HUES6 (cell line): ENCODE data around the gene USP11.

Experiments
- H3K27ac ChIP-seq: 2 replicates; pipeline ENCODE4 v1.7.0; 2013; ENCODE audit warnings: low read depth, mild to moderate bottlenecking, low read length, inconsistent platforms
- H3K27me3 ChIP-seq: 2 replicates; pipeline ENCODE4 v1.6.1; 2013; ENCODE audit warnings: low read length; ENCODE audit not compliant: control insufficient read depth, insufficient read depth
- H3K36me3 ChIP-seq: 2 replicates; pipeline ENCODE4 v1.6.1; 2013; ENCODE audit warnings: low read length; ENCODE audit not compliant: control insufficient read depth, insufficient read depth
- H3K4me1 ChIP-seq: 2 replicates; pipeline ENCODE4 v1.6.1; 2013; ENCODE audit warnings: low read length; ENCODE audit not compliant: control insufficient read depth, insufficient read depth
- H3K4me3 ChIP-seq: 2 replicates; pipeline ENCODE4 v1.5.1; 2013; ENCODE audit warnings: low read depth, low read length
- H3K9ac ChIP-seq: one replicate; pipeline ENCODE4 v1.6.1; 2013; ENCODE audit warnings: mild to moderate bottlenecking, low read length
- H3K9me3 ChIP-seq: 2 replicates; pipeline ENCODE4 v1.6.1; 2013; ENCODE audit warnings: low read depth, low read length; ENCODE audit not compliant: control insufficient read depth, insufficient read depth

USP11 gene

GRCh38 chrX:47204970-47205369 lies 27.8 kb upstream of the USP11 start:
- no peaks in the 10 kb centered on the region for H3K9me3 ChIP-seq
- H3K27me3 ChIP-seq, result no peaks in the 10 kb centered on the region
- H3K9ac ChIP-seq, result no peak overlapping the region
- no peak overlapping the region for H3K27ac ChIP-seq
- no peaks in the 10 kb centered on the region for H3K4me1 ChIP-seq
- H3K36me3 ChIP-seq, result peaks cover 100% of the 10 kb centered on the region
- H3K4me3 ChIP-seq, result no peak overlapping the region

GRCh38 chrX:47206316-47206715 lies 26.5 kb upstream of the USP11 start:
- no peak overlapping the region for H3K9ac ChIP-seq
- peaks cover 100% of the 10 kb centered on the region for H3K36me3 ChIP-seq
- no peaks in the 10 kb centered on the region for H3K9me3 ChIP-seq
- H3K27me3 ChIP-seq, result no peaks in the 10 kb centered on the region
- H3K4me1 ChIP-seq, result no peaks in the 10 kb centered on the region
- H3K4me3 ChIP-seq, result no peak overlapping the region
- no peak overlapping the region for H3K27ac ChIP-seq

GRCh38 chrX:47208108-47208507 lies 24.7 kb upstream of the USP11 start:
- Histone ChIP-seq H3K4me1 (no peaks in the 10 kb centered on the region), H3K36me3 (peaks cover 100% of the 10 kb centered on the region), H3K27ac (no peak overlapping the region), H3K27me3 (no peaks in the 10 kb centered on the region), H3K4me3 (no peak overlapping the region), H3K9me3 (no peaks in the 10 kb centered on the region), H3K9ac (no peak overlapping the region)

- H3K27me3 ChIP-seq, result no peaks in the 10 kb centered on the region
- H3K9me3 ChIP-seq, result no peaks in the 10 kb centered on the region
- H3K27ac ChIP-seq, result no peak overlapping the region
- H3K4me1 ChIP-seq, result no peaks in the 10 kb centered on the region
- no peak overlapping the region for H3K4me3 ChIP-seq
- H3K36me3 ChIP-seq, result peaks cover 100% of the 10 kb centered on the region
- H3K9ac ChIP-seq, result no peak overlapping the region
These were observed 23.1 kb upstream of the USP11 start for GRCh38 chrX:47209508-47210238.

DNA sequence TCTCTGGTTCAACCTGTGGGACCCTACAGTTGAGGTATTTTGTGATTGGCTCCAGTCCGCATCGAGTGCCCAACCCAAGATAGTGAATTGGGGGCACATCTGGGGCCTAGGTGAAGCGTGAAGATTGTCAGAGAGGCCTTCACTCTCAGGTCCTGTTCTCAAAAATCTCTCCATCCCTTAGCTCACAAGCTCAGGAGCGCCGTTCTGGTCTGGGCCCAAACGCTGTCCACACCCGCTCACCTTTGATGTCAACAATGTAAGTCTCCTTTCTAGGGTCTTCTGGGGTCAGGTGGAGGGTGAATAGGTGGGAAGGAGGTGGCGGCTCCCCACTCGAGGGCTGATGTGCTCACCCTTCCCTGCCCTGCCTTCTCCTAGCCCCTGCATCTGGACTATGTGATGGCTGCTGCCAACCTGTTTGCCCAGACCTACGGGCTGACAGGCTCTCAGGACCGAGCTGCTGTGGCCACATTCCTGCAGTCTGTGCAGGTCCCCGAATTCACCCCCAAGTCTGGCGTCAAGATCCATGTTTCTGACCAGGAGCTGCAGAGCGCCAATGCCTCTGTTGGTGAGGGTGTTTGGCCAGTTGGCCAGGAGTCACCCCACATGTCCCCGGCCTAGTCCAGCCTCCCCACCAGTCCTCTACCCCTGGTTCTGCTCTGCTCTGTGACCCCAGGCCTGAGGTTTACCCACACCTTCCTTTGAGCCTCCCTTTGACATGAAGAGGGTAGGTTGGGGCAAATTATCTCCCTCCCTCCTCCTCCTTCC lies 22.0 kb upstream of the USP11 start:
- Histone ChIP-seq H3K4me1 (peaks cover 2% of the 10 kb centered on the region; the same call in 1 of the 2 replicates), H3K9me3 (no peaks in the 10 kb centered on the region), H3K27me3 (no peaks in the 10 kb centered on the region), H3K9ac (no peak overlapping the region), H3K4me3 (no peak overlapping the region), H3K27ac (no peak overlapping the region), H3K36me3 (peaks cover 100% of the 10 kb centered on the region)

DNA sequence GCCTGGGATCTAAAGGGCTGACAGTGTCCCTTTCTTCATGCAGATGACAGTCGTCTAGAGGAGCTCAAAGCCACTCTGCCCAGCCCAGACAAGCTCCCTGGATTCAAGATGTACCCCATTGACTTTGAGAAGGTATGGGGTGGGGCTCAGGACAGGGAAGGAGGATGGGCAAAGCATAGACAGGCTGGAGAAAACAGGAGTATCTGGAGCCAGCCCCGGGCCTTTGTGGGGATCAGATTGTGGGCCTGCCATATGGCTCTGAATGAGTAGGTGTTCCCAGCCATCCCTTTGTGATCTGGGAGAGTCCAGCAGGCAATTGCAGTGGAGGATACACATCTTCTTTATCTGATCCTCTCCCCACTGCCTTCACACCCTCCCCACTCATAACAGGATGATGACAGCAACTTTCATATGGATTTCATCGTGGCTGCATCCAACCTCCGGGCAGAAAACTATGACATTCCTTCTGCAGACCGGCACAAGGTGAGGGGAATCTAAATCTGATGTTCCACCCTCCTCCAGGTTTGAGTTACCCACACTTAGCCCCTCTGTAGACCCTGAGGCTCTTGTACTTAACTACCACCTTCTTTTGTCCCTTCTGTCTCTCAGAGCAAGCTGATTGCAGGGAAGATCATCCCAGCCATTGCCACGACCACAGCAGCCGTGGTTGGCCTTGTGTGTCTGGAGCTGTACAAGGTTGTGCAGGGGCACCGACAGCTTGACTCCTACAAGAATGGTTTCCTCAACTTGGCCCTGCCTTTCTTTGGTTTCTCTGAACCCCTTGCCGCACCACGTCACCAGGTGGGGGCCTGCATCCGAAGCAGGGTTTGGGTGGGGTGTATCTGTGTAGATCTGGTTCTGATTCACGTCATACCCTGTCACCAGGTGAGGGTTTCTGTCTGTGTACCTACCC lies 20.2 kb upstream of the USP11 start:
- H3K27me3 ChIP-seq, result no peaks in the 10 kb centered on the region
- no peaks in the 10 kb centered on the region for H3K9me3 ChIP-seq
- H3K9ac ChIP-seq, result no peak overlapping the region
- no peak overlapping the region for H3K27ac ChIP-seq
- peaks cover 19% of the 10 kb centered on the region for H3K4me1 ChIP-seq
- peaks cover 92% of the 10 kb centered on the region for H3K36me3 ChIP-seq
- no peak overlapping the region for H3K4me3 ChIP-seq

GRCh38 chrX:47214435-47215077 lies 18.3 kb upstream of the USP11 start:
- H3K4me3 ChIP-seq, result no peak overlapping the region
- peaks cover 20% of the 10 kb centered on the region for H3K4me1 ChIP-seq
- no peaks in the 10 kb centered on the region for H3K9me3 ChIP-seq
- H3K36me3 ChIP-seq, result peaks cover 73% of the 10 kb centered on the region
- H3K27me3 ChIP-seq, result no peaks in the 10 kb centered on the region
- no peak overlapping the region for H3K9ac ChIP-seq
- no peak overlapping the region for H3K27ac ChIP-seq

DNA sequence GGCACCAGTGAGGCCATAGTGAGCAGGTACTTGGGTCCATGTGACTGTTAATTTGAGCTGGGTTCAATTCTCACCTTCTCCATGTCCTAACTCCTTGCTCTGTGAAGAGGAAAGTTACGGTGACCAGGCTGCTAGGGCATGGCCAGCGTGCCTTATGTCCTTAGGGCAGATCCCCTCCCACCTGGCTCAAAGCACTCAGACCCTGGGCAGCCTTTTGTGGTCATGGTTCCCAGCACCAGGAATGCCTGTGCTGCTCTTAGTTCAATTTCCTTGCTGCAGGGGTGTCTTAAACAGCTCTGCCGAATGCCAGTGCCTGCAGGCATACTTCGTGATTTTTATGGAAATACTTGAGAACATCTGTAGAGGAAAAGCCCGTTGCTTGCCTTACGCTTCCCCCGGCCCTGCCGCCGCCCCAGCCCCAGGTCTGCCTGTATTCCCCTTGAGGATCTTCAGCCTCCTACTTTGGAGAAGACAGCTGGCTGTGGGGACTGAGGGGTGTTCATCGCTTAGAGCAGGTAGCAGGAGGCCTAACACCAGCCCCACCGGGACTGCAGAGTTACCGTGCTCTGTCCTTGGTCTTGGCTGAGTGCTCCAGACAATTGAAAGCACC lies 17.4 kb upstream of the USP11 start:
- H3K27ac ChIP-seq, result no peak overlapping the region
- no peaks in the 10 kb centered on the region for H3K9me3 ChIP-seq
- peaks cover 66% of the 10 kb centered on the region for H3K36me3 ChIP-seq
- no peak overlapping the region for H3K9ac ChIP-seq
- H3K4me3 ChIP-seq, result no peak overlapping the region
- no peaks in the 10 kb centered on the region for H3K27me3 ChIP-seq
- H3K4me1 ChIP-seq, result peaks cover 28% of the 10 kb centered on the region

DNA sequence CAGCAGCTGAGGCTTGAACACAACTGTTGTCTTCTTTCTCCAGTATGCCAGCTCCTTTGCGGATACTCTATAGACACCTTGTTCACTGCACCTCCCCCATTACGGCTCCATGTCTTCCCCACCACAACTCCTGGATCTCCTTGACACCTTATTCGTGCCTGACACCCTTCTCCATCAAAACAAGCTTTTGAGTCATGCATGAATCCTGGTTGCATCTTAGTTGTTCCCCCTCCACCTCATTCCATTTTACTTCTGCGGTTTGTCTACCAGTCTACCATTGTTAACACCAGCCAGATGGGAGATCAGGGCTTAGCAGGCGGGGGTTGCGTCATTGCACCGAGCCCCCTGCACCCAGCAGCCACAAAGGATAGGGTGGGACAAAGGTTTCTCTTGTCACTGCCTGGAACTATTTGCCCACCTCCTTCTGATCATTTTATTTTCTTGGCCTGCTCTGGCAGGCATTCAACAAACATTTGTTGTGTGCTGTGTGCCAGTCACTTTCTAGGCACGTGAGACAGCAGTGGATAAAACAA lies 16.4 kb upstream of the USP11 start:
- no peaks in the 10 kb centered on the region for H3K9me3 ChIP-seq
- peak overlapping the region; percentile 73 for H3K9ac ChIP-seq
- H3K27ac ChIP-seq, result peak overlapping the region; percentile 83
- H3K4me1 ChIP-seq, result peaks cover 33% of the 10 kb centered on the region
- H3K27me3 ChIP-seq, result no peaks in the 10 kb centered on the region
- H3K4me3 ChIP-seq, result no peak overlapping the region
- H3K36me3 ChIP-seq, result peaks cover 65% of the 10 kb centered on the region
